Upper lobe of left lung (tissue), 4 donors: ENCODE data around the gene KCTD1.

ENCODE experiments used
- EP300 ChIP-seq, 4 donors: sonication (generic); formaldehyde crosslinking; IDR thresholded peaks; one replicate each; pipeline ENCODE4 v1.5.1; 2017; ENCODE audit warnings: antibody characterized with exemption in 4 of 4, control low read depth in 2 of 4
- POLR2A ChIP-seq, 4 donors: fragments of 450-650 bp; IDR thresholded peaks; one replicate each; pipeline ENCODE4 v1.5.1; 2016 to 2017; ENCODE audit warnings: antibody characterized with exemption in 4 of 4, mild to moderate bottlenecking in 2 of 4
- POLR2AphosphoS5 ChIP-seq, 2 donors: sonication (generic); formaldehyde crosslinking; IDR thresholded peaks; one replicate each; pipeline ENCODE4 v1.5.1; 2017; ENCODE audit warnings: antibody characterized with exemption in 2 of 2
- TF ChIP-seq, protein P1 (sequence below), 6 experiments: fragments of 450-650 bp in 4 of 6; fragments of 200-600 bp in 2 of 6; sonication (generic) in 2 of 6; IDR thresholded peaks; one replicate each; pipeline ENCODE4 v1.5.1; 2016 to 2019; ENCODE audit warnings: antibody characterized with exemption in 6 of 6

DNA sequence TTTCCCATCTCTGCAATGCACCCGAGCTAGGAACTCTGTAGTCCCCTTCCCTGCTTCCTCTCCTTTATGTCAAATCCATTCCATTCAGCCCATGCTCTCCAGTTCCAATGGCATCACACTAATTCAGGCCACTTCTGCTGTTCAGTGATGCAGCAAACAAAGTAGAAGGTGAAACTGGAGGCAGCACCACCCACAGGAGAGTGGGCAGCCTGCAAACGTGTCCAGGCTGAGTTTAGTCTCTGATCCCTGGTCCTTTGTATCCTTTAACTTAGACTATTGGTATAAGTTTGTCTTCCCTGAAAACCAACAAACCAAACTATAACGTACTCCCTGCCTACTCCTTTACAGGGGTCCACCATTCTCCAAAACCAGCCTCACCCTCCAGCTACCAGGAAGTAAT, 14.7 kb upstream of the KCTD1 start:
- TF ChIP-seq, protein P1, sequence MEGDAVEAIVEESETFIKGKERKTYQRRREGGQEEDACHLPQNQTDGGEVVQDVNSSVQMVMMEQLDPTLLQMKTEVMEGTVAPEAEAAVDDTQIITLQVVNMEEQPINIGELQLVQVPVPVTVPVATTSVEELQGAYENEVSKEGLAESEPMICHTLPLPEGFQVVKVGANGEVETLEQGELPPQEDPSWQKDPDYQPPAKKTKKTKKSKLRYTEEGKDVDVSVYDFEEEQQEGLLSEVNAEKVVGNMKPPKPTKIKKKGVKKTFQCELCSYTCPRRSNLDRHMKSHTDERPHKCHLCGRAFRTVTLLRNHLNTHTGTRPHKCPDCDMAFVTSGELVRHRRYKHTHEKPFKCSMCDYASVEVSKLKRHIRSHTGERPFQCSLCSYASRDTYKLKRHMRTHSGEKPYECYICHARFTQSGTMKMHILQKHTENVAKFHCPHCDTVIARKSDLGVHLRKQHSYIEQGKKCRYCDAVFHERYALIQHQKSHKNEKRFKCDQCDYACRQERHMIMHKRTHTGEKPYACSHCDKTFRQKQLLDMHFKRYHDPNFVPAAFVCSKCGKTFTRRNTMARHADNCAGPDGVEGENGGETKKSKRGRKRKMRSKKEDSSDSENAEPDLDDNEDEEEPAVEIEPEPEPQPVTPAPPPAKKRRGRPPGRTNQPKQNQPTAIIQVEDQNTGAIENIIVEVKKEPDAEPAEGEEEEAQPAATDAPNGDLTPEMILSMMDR (IDR thresholded peaks at IDR 0.05): no peak
- TF ChIP-seq POLR2AphosphoS5 (IDR thresholded peaks at IDR 0.05): no peak
- TF ChIP-seq EP300 (IDR thresholded peaks at IDR 0.05): no peak
- TF ChIP-seq POLR2A (IDR thresholded peaks at IDR 0.05): no peak
